Smooth muscle cell of the coronary artery (primary cell): ENCODE data around the gene TRIM64C. TPM values are rescaled to one million over a fixed set of nuclear protein-coding genes. Genes with fewer than 3 reads are reported as not detected.

ENCODE experiments used
- total RNA-seq: library from RNA; depleted of rRNA; stranded (reverse); fragments of >200 nt; gene quantifications from 2 replicates; pipeline ENCODE4 v1.2.3, GENCODE V29; 2014; ENCODE audit warnings: low replicate concordance

TRIM64C gene, protein sequence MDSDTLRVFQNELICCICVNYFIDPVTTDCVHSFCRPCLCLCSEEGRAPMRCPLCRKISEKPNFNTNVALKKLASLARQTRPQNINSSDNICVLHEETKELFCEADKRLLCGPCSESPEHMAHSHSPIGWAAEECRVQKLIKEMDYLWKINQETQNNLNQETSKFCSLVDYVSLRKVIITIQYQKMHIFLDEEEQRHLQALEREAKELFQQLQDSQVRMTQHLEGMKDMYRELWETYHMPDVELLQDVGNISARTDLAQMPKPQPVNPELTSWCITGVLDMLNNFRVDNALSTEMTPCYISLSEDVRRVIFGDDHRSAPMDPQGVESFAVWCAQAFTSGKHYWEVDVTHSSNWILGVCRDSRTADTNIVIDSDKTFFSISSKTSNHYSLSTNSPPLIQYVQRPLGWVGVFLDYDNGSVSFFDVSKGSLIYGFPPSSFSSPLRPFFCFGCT
- 0.08 TPM in 1 of 2 replicates, not detected in the other for total RNA-seq

DNA sequence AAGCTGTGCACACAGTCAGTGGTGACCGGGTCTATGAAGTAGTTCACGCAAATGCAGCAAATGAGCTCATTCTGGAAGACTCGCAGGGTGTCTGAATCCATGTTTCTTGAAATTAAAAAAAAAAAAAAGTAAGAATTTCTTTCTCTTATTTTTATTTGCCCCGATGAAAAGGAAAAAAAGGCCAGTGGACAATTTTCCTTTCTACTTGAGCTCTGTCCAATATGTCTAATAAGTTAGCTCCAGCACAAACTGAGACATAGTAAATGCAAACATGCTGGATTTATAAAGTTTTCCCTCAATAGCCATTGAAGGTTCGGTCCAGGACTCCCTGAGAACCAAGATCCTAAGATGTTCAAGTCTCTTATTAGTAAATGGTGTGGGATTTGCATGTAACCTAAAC, at the start of gene TRIM64C:
Gene TRIM64C (minus strand): TSS at position 101 of the 400 bp plus-strand sequence. CDS start 0 bp downstream, at position 101.

DNA sequence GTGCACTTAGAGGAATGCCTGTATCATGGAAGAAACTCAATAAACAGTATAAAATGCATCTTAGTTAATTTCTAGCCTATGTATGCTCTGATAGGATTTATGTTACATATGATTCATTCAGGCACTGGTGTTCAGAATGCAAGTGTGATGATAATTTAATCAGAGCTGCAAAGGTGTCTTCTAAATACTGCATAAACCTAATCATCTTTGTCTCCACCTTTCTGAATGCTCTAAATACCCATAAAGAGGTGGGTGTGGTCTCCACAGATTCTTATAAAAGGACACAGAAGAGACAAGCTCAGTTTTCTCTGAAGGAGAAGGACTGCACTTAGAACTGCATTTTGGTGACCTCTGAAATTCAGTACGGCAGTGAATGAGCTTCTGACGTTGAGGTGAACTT, 30.4 kb downstream of the TRIM64C start, which contains the start of gene TRIM49B:
Gene TRIM49B (plus strand): TSS at position 301 of the 400 bp plus-strand sequence. CDS start 2,777 bp downstream, outside the sequence.

Other genes starting within 250 kb of the TRIM64C start
- gene TRIM51G, start 75.2 kb downstream of the TRIM64C start, total RNA-seq: not detected in 2 replicates
- gene TRIM49B, start 30.3 kb downstream of the TRIM64C start, total RNA-seq: not detected in 2 replicates
- gene FOLH1, start 149.5 kb upstream of the TRIM64C start, total RNA-seq: 0.12 TPM in 1 of 2 replicates, not detected in the other